ENCODE measurements around the gene RNF128.

DNA sequence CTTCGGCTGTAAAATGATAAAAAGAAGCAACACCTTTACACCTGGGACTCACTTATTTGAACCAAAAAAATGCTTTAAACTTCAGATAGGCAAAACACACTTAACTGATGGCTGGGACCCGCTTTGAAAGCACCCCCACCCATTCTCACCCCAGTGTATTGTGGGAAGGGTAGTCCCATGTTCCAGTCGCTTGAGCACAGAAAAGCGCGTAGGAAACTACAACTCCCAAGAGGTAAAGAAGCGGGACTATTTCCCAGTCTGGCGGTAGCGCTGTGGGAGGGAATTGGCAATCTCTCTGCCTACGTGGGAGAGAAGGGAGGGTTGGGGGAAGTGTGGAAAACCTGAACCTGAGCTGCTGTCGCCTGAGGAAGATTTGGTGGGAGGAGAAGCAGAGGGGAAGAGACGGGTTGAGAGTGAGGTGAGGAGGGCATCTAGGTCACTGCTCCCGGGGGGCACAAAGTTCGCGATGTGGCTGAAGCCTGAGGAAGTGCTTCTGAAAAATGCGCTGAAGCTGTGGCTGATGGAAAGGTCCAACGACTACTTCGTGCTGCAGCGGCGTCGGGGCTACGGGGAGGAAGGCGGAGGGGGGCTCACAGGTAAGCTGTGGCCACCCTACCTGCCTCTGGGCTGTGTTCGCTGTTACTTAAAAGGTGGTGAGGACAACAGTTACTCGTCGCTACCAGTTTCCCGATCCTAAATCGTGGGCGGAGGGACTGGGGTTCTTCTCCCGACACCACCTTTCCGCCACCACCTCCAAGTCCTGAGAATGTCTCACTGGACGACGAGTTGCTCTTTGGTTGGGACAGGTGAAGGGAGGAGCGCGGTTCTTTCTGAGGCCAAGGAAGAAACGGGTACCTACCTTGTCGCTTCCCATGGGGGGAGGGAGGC is 76.1 kb downstream of the RNF128 start, which contains the start of gene TBC1D8B:
- TF ChIP-seq CTCF (conservative IDR thresholded peaks at IDR 0.05) (no peak), EZH2 (IDR thresholded peaks at IDR 0.05; ENCODE audit: low read depth) (no peak)

All from PC-9 (cell line).